HEK293 (cell line): Measurements from ENCODE around the gene VAMP7.
"Not testable (repeated sequence)": the region's sequence is repeated elsewhere in the genome, so short reads cannot be mapped to it uniquely, and the experiment has no call there.

Source experiments
- GLI4 ChIP-seq: fragments of 450-650 bp; formaldehyde crosslinking; IDR thresholded peaks from 2 replicates; pipeline ENCODE4 v1.5.1; 2016; ENCODE audit warnings: missing biosample characterization, missing genetic modification characterization
- ZBTB1 ChIP-seq: fragments of 450-650 bp; formaldehyde crosslinking; IDR thresholded peaks from 2 replicates; pipeline ENCODE4 v1.5.1; 2016; ENCODE audit warnings: missing biosample characterization, missing genetic modification characterization
- ZFP37 ChIP-seq: fragments of 450-650 bp; formaldehyde crosslinking; IDR thresholded peaks from 2 replicates; pipeline ENCODE4 v1.5.1; 2016; ENCODE audit warnings: missing biosample characterization, missing genetic modification characterization
- ZNF16 ChIP-seq: fragments of 450-650 bp; formaldehyde crosslinking; IDR thresholded peaks from 2 replicates; pipeline ENCODE4 v1.5.1; 2016; ENCODE audit warnings: low read depth, missing biosample characterization, missing genetic modification characterization
- ZNF48 ChIP-seq: fragments of 450-650 bp; formaldehyde crosslinking; IDR thresholded peaks from 2 replicates; pipeline ENCODE4 v1.5.1; 2016; ENCODE audit warnings: missing biosample characterization, missing genetic modification characterization
- ZNF596 ChIP-seq: fragments of 450-650 bp; IDR thresholded peaks from 2 replicates; pipeline ENCODE4 v1.5.0; 2018; ENCODE audit warnings: missing biosample characterization, mild to moderate bottlenecking, missing genetic modification characterization, moderate library complexity
- ZNF747 ChIP-seq: fragments of 450-650 bp; formaldehyde crosslinking; IDR thresholded peaks from 2 replicates; pipeline ENCODE4 v1.5.1; 2016; ENCODE audit warnings: missing biosample characterization, missing genetic modification characterization
- ZNF792 ChIP-seq: fragments of 450-650 bp; formaldehyde crosslinking; IDR thresholded peaks from 2 replicates; pipeline ENCODE4 v1.5.1; 2016; ENCODE audit warnings: missing biosample characterization, missing genetic modification characterization
- TF ChIP-seq, protein P1 (sequence below): fragments of 450-650 bp; formaldehyde crosslinking; IDR thresholded peaks from 2 replicates; pipeline ENCODE4 v1.5.1; 2016; ENCODE audit warnings: missing biosample characterization, missing genetic modification characterization
- TF ChIP-seq, protein P2 (sequence below): fragments of 450-650 bp; formaldehyde crosslinking; IDR thresholded peaks from 2 replicates; pipeline ENCODE4 v1.5.1; 2016; ENCODE audit warnings: missing biosample characterization, missing genetic modification characterization
- TF ChIP-seq, protein P3 (sequence below): fragments of 450-650 bp; formaldehyde crosslinking; IDR thresholded peaks from 2 replicates; pipeline ENCODE4 v1.5.1; 2016; ENCODE audit warnings: missing biosample characterization, missing genetic modification characterization, low read depth

DNA sequence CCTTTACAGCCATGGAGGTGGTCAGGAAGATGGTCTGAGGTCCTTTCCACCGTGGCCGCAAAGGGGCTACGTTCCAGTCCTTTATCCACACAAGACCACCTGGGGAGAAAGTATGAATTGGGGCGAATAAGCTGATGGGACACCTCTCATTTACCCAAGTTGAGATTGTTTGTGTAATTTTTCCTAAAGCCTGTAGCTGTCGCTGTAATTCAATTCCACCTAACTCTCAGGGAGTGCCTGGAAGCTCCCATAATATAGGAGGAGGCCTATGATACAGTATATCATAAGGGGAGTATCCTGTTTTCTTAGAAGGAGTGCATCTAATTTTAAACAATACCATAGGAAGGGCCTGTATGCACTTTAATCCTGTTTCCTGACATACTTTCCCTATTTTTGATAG is 90.5 kb downstream of the VAMP7 start:
- not testable (repeated sequence) for TF ChIP-seq ZNF747 (tag by site-specific recombination); ZNF16; ZNF48 (tag by site-specific recombination); ZFP37; ZBTB1 (tag by site-specific recombination); ZNF596 (tag by site-specific recombination); GLI4 (tag by site-specific recombination); ZNF792 (tag by site-specific recombination)
- TF ChIP-seq, protein P1, sequence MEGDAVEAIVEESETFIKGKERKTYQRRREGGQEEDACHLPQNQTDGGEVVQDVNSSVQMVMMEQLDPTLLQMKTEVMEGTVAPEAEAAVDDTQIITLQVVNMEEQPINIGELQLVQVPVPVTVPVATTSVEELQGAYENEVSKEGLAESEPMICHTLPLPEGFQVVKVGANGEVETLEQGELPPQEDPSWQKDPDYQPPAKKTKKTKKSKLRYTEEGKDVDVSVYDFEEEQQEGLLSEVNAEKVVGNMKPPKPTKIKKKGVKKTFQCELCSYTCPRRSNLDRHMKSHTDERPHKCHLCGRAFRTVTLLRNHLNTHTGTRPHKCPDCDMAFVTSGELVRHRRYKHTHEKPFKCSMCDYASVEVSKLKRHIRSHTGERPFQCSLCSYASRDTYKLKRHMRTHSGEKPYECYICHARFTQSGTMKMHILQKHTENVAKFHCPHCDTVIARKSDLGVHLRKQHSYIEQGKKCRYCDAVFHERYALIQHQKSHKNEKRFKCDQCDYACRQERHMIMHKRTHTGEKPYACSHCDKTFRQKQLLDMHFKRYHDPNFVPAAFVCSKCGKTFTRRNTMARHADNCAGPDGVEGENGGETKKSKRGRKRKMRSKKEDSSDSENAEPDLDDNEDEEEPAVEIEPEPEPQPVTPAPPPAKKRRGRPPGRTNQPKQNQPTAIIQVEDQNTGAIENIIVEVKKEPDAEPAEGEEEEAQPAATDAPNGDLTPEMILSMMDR (tag by site-specific recombination): not testable (repeated sequence)
- TF ChIP-seq, protein P2, sequence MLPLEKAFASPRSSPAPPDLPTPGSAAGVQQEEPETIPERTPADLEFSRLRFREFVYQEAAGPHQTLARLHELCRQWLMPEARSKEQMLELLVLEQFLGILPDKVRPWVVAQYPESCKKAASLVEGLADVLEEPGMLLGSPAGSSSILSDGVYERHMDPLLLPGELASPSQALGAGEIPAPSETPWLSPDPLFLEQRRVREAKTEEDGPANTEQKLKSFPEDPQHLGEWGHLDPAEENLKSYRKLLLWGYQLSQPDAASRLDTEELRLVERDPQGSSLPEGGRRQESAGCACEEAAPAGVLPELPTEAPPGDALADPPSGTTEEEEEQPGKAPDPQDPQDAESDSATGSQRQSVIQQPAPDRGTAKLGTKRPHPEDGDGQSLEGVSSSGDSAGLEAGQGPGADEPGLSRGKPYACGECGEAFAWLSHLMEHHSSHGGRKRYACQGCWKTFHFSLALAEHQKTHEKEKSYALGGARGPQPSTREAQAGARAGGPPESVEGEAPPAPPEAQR (tag by site-specific recombination): not testable (repeated sequence)
- TF ChIP-seq, protein P3, sequence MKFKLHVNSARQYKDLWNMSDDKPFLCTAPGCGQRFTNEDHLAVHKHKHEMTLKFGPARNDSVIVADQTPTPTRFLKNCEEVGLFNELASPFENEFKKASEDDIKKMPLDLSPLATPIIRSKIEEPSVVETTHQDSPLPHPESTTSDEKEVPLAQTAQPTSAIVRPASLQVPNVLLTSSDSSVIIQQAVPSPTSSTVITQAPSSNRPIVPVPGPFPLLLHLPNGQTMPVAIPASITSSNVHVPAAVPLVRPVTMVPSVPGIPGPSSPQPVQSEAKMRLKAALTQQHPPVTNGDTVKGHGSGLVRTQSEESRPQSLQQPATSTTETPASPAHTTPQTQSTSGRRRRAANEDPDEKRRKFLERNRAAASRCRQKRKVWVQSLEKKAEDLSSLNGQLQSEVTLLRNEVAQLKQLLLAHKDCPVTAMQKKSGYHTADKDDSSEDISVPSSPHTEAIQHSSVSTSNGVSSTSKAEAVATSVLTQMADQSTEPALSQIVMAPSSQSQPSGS (tag by site-specific recombination): not testable (repeated sequence)
